ENCODE data around the gene POU3F3.

POU3F3 gene

DNA sequence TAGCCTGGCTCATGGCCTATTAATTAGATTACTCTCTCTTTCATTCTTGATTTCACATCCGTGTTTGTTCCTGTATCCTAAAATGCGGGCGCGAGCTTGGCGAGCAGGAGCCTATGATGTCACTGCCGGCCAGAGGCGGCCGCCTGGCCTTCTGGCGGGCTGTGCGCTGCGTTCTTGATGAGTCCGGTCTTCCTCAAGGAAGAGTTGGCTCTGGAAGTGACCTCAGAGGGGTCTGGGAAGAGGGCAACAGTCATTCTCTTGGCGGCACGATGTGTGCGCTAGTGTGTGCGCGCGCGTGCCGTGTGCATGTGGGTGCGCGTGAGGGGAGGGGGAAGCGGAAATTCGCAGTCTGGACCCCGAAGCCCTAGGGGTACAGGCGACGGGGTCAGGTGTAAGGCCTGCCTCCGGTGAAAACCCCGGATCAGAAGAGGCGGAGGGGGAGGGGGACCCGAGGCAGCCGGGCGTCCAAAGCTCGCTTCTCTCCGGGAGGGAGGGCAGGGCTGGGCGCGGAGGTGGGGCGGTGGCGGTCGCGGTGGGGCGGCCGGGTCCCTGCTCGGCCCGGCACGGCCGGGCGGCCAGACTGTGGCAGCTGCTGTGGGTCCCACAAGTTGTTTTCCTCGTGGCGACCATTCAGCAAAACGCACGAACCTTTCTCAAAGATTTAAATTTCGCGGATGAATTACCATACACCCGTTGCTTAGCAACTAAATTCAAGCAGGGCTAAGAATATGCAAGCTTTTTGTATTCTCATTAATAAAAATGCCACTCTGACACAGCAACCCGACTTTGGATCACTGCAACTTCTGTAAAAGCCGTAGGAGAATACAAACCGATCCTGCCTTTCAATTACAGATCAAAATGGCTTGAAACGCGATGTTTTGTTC lies 8.4 kb downstream of the POU3F3 start:
- DNase-seq = no peak

DNA sequence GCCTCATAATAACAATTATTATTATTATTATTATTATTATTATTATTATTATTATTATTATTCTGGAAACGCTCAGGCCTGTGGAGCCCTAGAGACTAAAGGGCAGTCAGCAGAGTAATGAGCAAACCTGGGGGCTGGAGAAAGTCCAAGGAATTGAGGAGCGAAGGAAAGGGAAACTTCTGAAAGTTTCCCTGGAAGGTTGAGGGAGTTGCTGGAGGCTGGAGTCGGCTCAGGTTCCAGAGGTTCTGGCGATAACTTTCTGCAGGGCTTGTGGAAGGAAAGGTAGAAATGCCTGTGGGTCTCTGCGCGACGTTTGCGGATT lies 9.2 kb downstream of the POU3F3 start:
- no peak for DNase-seq

DNA sequence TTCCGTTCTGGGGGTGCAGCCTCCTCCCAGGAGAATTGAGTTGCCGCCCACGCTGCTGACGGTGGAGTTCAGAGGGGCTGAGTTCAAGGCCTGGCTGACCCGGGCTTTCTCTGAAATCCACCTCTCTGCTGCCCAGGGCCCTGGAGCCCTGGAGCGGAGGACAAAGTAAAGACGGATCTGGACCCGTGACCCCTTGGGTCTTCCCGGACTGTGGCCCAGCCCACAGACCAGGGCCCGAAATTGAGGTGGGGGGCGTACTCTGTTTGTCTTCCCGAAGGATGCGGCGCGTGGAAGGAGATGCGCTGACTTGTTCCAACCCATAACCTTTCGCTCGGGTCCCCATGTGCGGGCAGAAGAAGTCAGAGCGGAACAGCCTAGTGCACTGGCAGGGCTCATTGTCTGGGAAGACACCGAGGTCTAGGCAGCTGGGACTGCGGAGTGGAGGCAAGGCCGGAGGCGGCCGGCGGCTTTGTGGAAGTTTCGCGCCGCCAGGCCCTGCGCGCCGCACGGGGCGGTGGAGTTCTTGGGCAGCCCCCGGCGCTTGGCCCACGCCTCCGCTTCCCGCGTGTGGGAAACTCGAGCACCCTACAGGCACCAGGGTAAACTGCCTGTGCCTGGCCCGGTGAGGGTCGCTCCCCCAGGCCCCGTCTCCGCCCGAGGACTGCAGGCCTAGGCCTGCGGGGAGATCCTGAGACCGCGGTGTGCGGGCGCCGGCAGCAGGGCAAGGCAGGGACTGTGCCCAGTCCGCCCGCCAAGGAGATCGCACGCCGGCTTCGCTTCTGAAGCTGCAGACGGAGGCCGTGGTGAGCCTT lies 9.8 kb downstream of the POU3F3 start:
- no peak for DNase-seq

DNA sequence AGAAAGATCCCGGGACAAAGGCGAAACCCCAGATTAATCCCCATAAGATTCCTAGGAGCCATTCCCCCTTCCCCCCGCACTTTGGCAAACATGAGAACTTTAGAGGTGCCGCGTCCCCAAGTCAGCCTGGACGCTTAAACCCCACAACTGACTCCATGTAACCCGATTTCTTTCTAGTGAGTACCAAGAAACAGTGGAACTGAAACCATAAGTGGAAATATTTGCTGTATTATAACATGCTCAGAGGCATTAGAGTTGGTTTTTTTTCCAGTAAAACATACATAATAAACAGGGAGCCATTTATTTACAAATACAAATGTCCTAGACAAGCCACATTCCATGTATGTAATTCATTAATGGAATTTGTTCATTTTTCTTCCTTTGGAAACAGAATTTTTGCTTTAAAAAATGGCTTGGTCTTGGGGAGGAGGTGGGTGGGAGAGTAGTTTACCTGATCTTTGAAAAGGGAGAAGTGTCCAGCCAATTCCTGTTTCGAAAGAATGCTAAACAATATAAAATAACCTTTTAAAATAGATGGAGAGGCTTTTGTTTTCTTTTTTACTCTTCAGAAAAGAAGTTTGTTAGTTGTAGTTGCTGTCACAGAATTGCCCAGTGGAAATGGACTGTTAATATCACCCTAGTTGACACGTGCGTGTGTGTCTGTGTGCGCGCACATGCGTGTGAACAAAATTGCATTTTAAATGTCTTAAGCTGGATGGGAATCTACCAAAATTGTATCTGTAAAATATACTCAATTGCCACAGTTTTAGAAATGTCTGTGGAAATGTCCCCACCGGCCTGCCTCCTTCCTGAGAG lies 10.6 kb downstream of the POU3F3 start:
- no peak for DNase-seq

DNA sequence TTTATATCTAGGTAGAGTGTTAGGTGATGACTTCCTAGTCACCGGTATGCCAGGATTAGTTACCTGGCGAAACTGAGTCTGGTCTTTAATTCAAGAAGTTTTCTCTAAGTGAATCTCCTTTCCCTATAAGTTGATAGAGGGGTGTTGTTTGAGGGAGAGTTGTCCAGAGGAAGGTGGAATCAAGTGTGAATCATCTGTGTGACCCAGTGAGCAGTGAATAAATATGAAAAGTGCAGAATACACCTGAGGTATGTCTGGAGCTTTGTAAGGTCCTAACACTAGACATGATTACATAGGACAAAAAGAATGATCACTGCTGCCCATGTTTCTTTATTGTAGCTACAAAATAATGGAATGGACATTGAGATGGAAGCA lies 11.2 kb downstream of the POU3F3 start:
- no peak for DNase-seq

DNA sequence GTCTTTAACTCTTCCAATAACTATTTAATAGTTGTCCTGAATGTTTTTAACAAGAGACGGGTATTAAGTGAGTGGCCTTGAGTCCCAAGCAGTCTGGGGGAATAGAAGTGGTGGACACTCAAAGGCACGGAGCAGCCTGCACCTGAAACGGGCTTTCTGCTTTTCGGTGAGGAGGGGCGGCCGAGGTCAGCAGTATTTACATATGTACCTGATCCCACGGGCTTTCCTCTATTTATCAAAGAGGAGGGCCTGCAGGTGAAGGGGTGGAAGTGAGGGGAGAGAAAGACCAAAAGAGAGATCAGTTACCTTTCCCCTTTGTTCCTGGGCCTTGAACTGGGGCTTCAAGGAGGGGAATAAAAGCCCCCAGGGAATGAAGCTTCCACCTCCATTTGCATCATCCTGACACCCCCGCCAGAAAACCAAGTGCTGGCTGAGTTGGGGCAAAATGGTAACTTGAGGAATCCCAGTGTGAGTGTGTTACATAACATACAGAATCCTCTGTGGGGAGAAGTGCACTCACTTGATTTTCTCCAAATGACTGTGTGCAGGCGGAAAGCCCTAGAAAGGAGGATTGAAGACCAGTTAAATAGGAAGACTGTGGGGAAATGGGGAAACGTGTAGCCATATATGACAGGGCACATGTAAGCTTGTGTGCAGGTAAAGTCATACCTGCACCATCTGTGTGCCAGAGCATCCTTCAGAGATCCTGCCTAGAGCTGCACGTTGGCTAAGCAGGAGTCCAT lies 12.4 kb downstream of the POU3F3 start:
- no peak for DNase-seq

DNA sequence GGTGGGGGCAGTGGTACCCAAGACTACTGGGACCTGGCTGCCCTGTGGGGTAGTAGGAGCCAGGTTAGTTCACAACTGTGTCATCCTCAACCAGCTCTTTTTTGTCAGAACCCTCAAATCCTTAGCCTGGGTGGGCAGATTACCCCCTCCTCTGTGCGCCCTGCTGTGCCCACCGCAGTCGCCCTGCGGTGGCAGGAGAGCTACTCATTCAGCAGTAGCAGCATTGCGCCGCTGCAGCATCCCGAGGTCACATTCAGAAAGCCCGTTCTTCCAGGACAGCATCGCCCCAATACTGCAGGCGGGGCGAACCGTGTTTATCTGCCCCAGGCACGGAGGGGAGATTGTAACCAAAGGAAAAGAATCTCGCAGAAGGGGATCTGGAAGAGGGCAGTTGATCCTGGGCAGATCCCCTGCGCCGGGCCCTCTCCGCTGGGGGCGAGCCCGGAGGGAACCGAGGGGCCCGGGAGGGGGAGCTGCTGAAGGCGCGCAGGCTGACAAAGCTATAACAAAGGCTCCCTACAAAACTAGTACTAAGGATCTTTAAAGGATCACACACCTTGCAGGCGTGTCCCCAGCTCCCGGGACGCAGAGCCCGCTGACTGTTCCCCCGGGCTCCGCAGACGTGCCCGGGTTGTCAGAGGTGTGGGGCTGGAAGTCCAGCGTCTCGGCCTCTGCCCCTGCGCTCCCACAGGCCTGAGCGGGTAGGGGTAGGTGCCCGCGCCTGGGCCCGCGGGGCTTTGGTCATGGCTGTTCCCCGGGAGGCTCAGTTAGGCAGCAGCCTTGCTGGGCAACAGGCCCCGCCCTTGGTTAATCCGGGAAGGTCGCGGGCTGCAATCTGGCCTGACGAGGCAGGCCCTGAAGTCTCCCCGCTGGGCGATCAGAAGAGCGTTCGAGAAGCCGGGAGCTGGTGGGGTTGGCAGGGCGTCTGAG lies 13.2 kb downstream of the POU3F3 start:
- no peak for DNase-seq

DNA sequence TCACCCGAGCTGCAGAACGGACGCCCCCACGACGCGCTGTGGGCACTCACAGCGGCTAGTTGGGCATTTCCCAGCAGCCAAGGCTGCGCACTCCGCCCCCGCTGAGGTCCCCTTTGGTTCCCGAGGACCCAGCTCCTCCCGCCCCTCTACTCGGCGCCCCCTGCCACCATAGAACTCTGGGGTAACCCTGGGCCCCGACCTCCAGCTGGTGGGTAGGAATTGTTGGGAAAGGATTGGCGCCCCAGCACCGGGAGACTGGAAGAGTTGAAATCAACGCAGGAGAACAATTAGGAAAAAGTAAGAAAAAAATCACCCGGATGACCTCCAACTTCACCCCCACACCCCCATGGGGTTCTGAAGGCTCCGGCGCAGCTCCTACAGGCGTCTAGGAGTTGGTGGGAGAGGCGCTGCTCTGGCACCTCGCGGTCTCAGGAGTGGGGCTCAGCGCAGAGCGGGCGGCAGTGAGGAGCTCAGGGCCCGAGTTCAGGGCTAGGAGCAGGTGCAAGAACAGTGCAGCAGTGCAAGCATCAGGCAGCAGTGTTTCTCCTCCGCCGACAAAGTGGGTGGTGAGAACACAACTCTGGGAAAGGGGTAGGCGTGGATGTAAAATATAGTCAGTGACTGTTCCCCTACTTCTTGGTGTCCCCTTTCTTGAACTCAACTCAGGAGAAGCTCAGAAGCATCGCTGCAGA lies 14.0 kb downstream of the POU3F3 start:
- DNase-seq = no peak

DNA sequence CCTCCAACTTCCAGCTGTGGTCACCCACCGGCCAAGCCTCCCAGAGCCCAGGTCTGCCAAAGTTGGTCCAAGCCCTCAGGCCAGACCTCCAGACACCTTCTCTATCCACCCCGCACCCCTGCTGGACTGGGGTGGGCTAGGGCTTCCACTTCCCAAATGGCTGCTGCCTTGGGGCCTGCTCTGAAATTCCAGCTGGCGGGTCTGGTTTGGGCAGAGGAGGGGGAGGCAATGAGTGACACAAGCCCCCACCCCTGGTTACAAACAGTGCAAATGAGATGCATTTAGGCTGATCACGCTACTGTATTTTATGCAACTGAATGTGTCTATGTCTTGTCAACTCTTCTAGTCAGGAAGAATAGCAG lies 14.6 kb downstream of the POU3F3 start:
- DNase-seq = no peak

DNA sequence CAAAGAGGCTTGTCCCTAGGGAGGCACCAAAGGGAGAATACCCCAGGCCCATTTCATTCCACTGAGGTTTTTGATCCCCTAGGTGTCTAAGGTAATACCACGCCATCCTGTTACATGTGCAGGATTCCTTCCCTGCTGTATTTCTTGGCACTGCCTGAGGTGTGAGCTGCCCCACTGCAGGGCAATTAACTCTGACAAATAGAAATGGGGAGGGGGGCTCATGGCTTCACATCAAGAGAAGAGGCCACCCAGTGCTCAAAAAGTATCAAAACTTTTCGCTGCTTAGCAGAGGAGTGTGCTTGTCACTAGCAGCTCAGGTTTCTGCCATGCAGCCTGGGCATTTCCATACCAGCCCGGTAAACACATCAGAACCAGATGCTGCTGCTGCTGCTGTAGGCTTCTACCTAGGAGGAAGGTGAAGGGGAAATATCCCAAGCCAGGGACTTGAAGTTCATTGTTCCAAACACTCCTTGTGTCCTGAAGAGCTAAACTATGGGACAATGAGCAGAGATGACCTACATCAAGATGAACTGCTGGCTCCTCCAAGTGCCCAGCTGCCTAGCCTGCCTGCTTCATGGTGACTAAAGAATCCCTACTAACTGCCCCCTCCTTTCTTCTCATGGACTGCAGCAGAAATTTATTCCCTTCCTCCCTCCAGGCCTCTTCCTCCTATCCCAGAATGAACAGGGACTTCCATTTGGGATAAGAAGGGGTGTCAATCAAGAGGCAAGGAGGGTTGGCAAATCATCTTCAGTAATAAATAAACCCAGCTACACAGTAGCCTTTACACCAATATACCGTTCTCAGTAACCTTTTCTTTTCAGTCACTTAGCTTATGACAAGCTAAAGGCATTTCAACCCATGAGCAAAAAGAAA lies 16.4 kb downstream of the POU3F3 start:
- no peak for DNase-seq

DNA sequence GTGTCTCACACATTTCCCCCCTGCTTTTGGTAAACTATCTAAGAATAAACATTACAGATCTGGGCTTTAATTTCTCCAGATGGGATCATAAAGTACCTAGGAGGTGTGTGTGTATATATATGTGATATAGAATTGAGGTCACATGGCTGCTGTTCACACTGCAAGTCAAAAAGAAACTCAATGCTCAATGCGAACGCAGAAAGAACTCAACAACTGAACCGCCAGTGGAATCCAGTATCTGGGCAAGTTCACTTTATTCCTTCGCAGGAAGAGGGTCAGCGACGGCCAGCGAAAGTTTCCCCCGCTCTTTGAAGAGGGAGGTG lies 17.7 kb downstream of the POU3F3 start:
- DNase-seq = no peak

DNA sequence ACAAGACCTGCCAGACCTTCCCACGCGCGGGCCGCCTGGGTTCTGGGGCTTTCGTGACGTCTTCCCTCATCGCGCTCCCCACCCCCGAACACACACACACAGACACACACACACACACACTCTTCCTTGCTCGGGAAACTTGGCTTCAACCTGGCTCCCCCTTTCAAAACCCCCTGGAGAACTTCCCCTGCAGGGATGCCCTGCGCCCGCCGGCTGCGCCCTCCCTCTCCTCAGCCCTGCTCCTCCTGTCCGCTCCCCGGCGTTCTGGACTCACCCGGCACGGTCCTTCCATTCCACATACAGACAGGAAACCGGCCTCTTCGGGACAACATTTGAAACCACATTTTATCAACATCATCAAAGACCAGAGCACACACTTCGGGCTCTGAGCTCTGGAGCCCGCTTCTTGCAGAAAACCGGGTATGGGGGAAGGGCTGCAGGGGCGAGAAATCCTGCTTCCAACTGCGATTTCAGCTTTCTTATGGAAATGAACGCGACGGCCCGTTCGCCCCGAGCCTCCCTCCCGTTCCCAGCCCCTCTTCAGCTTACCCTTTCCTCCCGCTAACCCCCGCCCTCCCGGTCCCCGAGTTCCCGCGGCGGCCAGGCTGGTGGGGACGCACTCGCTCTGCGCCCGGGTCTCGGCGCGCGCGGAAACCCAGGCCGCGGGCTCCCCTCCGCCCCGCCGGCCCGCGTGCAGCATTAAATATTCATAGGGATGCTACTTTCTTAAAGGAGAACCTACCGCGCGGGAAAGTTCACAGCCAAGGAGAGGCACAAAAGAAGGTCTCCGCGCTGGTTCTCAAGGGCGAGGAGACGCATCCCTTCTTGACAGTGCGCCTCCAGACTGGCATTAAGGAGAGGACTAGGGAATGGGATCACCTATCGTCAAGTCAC lies 18.3 kb downstream of the POU3F3 start:
- DNase-seq = no peak

DNA sequence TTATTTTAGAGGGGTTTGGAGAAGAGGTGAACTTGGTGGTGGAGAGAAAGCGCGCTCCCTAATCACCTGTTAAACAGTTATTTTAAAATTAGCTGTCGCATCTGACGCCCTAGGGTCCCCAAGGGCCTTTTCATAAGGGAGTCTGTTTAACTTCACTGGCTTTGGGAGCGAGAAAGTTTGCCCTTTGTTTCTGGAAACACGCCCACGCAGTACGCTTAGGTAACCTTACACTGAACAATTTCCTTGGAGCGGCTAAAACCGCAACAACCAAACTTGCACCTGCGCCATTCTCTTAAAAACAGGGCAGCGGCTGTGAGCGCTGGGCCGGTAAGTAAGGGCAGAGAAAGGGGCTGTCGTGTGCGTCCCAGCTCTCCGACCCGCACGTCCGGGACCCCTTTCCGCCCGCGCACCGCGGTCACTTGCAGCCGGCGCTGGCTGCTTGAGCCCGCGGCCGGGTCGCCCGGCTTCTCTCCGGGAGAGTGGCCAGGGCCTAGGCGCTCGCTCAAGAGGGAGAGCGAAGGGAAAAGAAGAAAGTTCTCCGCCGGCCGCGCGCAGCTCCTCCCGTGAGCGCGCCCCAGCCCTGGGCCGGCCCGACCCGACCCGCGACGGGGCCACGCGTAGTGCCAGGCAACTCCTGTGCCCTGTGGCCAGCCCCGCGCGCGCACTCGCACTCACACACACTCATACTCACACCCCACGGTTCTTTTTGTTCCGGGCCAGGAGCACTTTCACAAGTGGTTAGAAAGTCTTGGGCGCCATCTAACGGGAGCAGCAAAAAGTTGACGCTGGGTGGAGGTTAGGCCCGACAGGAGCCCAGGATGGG lies 19.2 kb downstream of the POU3F3 start:
- peak; percentile 65 for DNase-seq

DNA sequence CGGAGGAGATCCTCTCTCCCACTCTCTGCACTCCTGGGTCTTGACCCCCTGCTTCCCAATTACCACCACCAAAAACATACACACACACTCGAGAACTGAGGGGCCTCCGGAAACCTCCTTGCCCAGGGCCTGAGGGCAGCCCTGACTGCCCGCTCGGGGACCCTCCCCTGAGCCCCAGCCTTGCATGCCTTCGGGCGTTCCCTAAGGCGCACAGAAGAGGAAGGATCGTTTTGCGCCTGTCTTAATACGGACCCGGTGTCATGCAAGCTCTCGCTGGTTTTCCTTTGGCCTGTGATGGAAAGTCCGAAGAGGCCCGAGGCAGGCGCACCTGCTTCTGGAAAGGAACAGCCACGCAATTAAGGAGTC lies 19.8 kb downstream of the POU3F3 start:
- no peak for DNase-seq

DNA sequence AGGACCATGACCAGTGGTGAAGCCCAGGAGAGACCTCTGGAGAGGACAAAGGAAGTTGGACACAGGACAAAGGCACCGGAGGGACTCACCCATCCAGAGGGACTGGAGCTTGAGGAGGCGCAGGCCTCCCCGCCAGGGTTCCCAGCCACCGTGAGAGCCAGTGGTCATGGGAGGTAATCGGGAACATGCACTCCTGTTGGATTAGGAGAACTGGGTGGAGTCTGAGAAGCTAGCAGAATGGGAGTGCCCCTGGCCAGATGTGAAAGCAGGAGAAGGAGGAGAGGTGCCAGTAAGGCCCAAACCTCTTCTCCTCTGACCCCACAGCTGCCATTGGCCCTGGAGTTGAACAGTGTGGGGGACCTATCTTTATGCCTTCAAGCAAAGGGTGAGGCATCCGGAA lies 20.3 kb downstream of the POU3F3 start:
- DNase-seq = no peak

DNA sequence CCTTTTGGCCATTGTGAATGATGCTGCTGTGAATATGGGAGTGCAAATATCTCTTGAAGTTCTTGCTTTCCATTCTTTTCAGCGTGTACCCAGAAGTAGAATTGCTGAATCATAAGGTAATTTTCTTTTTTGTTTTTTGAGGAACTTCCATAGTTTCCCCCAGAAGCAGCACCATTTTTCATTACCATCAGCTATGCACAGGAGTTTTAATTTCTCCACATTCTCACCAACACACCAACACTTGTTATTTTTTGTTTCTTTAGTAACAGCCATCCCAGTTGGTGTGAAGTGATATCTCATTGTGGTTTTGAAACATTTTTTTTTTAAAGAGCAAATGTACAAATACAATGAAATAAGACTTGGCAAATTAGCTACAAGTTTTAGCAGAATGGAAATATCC lies 21.3 kb downstream of the POU3F3 start:
- DNase-seq = no peak

DNA sequence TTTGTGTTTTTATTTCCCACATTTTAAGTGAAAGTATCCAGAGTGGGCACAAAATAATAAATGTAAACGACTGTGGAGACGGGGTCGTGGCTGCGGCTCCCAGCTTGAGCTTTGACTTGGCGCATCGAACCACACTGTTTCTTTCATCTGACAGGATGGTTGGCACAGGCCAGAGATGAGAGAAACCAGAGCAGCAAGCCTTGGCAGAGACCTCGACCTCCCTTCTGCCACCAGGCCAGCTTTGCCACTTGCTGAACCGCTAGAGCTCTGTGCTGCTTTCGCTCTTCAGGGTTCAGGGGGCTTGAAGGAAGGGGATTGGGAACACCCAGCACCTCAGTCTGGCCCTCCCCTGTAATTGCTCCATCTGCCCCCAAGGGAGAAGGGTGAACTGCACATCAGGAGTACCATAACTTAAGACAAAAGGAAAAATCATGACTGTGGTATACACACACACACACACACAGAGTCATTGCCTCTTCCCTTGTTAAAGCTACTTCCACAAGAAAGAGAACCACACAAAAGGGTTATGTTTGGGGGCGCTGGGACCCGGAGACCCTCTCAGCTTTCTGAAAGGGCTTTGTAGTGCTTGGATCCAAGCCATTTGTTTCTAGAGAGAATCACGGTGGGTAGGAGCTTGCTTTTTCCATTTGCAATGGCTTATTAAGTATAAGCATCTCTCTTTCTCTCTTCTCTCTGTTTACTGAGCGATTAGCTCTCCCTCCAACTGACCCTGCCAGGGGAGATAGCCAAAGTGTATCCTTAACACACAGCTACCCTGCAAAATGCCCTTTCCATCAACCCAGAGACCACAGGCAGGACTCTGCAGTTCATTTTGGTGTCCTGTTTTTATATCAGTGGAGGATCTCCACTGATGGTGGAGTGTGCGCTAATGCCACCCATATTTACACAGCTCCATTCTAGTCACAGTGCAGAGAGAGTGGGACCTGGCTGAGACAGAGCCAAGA lies 23.0 kb downstream of the POU3F3 start:
- DNase-seq = no peak

All from activated CD4-positive, alpha-beta T cell treated with anti-CD3 and anti-CD28 coated beads, Interleukin-2, amount 50 U/mL, for 16 hours (primary cell).